Prostate gland (tissue), 2 donors: ENCODE data around the gene BPIFB6.

Source experiments
- POLR2A ChIP-seq: fragments of 450-650 bp; IDR thresholded peaks from one replicate; pipeline ENCODE4 v1.6.1; 2016; ENCODE audit warnings: antibody characterized with exemption, mild to moderate bottlenecking
- POLR2AphosphoS5 ChIP-seq: sonication (generic); formaldehyde crosslinking; IDR thresholded peaks from one replicate; pipeline ENCODE4 v1.6.1; 2017; ENCODE audit warnings: antibody characterized with exemption
- TF ChIP-seq, protein P1 (sequence below), 4 experiments: fragments of 200-600 bp in 2 of 4; fragments of 450-650 bp in 2 of 4; sonication (generic) in 2 of 4; IDR thresholded peaks; 1 replicate in 3 of 4; 2 replicates in 1 of 4; pipeline ENCODE4 v1.5.1; 2016 to 2019; ENCODE audit warnings: antibody characterized with exemption in 4 of 4, mild to moderate bottlenecking in 2 of 4, moderate library complexity in 2 of 4

DNA sequence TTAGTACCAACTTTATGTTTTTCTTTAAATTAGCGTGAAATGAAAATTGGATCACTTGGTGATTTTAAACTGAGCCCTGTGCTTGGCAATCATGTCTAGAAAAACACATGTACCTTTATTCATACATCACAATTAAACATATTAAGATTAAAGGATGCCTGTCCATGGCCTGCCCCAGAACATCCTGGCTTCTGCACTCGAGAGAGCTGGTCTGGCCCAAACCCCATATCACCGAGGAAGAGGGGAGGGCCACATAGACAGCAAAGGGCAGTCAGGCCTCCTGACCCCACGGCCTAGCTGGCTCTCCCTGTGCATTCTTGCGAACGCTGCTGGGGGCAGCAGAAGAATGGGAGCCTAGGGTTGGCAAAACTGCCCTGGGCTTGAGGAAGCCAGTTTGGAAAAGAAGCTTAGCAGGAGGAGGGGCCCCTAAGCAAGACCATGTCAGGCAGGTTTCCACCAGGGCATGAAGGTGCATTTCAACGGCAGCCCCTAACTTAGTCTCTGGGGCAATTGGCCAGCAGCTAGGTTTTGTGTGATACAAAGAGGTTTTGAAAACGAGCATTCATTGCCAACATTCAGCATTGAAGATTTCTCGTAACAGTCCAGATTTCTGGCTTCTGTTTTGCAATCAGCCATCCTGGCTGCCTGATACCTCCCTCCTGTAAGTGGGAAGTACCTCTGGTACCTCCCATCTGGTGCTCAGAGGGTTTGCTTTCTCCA, 30.8 kb downstream of the BPIFB6 start:
- TF ChIP-seq, protein P1, sequence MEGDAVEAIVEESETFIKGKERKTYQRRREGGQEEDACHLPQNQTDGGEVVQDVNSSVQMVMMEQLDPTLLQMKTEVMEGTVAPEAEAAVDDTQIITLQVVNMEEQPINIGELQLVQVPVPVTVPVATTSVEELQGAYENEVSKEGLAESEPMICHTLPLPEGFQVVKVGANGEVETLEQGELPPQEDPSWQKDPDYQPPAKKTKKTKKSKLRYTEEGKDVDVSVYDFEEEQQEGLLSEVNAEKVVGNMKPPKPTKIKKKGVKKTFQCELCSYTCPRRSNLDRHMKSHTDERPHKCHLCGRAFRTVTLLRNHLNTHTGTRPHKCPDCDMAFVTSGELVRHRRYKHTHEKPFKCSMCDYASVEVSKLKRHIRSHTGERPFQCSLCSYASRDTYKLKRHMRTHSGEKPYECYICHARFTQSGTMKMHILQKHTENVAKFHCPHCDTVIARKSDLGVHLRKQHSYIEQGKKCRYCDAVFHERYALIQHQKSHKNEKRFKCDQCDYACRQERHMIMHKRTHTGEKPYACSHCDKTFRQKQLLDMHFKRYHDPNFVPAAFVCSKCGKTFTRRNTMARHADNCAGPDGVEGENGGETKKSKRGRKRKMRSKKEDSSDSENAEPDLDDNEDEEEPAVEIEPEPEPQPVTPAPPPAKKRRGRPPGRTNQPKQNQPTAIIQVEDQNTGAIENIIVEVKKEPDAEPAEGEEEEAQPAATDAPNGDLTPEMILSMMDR (IDR thresholded peaks at IDR 0.05) = no peak
- TF ChIP-seq POLR2A = no peak
- no peak for TF ChIP-seq POLR2AphosphoS5
